ENCODE measurements around the gene BAHD1.
A peak's percentile ranks its signal among the peaks of the same experiment; 100 is the strongest.

The BAHD1 gene

DNA sequence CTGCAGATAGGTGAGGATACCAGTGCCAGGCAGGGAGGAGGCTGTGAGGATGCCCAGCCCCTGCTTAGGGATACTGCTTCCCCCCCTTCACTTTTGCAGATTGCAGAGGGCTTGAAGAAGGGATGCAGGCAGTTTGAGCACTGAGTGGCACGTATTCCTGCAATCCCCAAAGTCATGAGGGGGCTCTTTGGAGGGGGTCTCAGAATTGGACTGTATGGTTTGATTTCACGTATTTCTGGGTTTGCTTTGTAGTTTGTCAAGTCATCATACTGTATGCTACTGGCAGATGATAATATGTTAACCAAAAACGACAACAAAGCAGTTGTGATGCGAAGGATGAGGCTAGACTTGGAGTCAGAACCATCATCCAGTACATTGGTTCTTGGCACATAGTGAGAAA lies 58.1 kb downstream of the BAHD1 start:
- DNase-seq (ENCODE audit: low read depth) = no peak

DNA sequence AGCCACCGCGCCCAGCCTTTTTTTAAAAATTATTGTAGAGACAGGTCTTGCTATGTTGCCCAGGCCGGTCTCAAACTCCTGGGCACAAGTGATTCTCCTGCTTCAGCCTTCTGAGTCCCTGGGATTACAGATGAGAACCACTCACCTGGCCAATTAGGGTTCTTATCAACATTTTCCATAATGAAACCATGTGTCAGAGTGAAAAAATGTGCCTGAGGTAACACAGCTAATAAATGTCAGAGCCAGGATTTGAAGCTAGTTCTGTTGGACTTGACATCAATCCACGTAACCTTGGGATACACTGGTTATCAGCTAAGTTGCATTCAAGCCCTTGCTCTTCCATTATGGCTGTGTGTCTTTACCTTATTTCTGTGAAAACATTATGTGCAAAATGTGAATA lies 59.2 kb downstream of the BAHD1 start:
- no peak for DNase-seq (ENCODE audit: low read depth)

DNA sequence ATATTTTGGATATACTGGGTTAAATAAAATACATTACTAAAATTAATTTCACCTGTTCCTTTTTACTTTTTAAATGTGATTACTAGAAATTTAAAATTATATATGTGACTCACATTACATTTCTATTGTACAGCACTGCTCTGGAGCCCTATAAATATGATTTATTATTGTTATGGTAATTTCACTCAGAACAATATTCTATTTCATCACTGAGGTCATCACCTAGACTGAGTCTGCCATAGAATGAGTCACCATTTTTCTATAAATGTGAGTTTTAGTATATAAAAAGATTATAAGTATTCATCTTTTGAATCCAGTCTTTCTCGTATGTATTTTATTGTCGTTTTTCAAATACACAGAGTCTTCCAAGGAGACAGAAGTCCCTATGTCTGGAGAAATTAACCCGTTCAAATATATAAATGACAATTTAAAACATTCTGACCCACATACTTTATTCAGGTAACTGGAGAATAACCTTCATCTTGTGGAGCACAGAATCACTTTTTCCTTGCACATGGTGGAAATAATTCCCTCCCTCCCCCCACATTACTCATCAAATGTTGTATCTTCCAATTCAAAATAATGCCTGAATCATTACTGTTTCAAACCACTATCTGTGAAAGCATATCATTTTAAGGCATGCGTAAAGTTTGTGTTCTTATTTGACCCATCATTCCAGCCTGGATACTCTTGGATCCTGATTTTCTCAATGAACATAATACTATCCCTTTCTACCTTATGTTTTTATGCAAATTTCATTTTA lies 60.0 kb downstream of the BAHD1 start:
- no peak for DNase-seq (ENCODE audit: low read depth)

DNA sequence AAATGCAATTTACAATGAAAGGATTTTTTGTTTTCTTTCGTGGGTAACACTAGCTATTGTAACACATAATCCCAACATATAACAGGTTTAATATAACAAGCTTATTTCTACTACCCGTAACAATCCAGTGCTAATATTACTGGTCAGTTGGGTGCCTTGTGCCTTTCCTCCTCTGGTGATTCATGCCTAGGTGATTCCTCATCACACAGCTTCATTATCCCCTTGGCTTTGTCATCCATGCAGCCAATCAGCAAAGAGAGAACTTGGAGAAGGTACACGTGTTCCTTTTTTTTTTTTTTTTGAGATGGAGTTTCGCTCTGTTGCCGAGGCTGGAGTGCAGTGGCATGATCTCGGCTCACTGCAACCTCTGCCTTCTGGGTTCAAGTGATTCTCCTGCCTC lies 60.7 kb downstream of the BAHD1 start:
- DNase-seq (ENCODE audit: low read depth) = no peak

DNA sequence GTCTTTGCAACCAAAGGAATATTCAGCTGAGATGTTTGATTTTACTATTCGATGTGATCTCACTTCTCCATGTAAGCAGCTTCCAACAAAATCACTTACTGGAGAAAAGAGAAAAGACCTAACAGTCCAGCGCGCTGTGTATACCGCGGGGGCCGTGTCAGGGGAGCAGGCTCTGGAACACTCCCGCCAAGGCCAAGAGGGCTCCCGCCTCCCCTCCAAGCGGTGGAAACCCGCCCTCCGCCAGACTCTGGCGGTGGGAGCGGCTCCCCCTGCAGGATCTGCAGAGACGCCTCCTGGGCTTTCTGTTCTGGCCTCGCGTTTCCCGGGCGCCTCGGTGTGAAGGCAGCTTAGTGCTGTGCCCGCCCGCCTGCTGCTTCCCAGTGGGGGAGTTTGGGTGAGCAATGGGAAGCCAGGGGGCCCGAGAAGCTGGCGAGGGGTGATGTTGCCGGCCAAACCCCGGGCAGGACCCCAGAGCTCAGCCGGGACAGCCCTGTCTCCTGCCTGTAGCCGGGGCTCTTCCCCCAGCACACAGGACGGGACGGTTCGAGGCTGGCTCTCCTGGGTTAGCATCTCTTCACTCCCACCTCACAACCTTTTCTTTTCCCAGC lies 66.3 kb downstream of the BAHD1 start:
- DNase-seq (ENCODE audit: low read depth) = peak; percentile 30

DNA sequence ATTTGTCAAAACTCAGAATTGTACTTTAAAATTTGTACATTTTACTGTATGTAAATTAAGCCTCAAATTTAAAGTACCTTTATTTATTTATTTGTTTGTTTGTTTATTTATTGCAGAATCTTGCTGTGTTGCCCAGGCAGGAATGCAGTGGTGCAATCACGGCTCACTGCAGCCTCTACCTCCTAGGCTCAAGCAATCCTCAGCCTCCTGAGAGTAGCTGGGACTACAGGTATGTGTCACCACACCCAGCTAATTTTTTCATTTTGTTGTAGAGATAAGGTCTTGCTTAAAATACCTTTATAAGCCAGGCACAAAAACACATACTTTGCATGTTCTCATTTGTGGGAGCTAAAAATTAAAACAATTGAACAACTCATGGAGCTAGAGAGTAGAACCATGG lies 67.5 kb downstream of the BAHD1 start:
- DNase-seq (ENCODE audit: low read depth) = no peak

DNA sequence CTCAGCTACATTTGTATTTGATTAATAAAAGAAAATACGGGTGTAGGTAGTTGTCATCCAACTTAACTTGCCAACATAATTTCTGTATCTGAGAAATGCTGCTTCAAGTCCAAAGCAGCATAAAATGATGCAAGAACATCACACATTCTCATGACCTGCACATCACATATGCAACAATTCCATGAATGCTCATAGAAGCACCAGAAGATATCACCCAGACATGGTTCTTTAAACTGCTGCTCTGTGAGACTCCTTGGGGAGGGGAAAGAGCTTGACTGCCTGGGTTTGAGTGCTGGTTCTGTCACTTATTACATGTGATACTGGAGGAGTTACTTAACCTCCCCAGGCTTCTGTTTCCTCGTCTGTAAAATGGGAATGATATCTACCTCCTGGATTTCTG lies 69.4 kb downstream of the BAHD1 start:
- DNase-seq (ENCODE audit: low read depth) = no peak

DNA sequence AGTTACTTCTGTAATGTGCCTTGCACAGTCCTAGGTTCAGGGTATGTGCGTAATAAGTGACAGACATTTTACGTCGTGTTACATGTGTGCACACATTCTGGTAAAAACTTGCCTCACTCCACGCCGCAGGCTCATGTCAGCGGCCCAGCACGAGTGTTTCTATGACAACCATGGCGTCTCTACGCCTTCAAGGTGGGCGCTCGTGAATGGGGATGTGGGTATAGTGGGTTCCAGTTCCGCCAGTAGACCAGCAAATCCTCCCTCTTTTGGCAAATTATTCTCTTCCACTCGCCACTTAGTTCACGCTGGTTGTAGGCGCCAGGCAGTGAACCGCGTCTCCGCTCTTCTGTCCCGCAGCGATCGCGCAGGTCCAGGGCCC lies 70.3 kb downstream of the BAHD1 start:
- DNase-seq (ENCODE audit: low read depth) = no peak

DNA sequence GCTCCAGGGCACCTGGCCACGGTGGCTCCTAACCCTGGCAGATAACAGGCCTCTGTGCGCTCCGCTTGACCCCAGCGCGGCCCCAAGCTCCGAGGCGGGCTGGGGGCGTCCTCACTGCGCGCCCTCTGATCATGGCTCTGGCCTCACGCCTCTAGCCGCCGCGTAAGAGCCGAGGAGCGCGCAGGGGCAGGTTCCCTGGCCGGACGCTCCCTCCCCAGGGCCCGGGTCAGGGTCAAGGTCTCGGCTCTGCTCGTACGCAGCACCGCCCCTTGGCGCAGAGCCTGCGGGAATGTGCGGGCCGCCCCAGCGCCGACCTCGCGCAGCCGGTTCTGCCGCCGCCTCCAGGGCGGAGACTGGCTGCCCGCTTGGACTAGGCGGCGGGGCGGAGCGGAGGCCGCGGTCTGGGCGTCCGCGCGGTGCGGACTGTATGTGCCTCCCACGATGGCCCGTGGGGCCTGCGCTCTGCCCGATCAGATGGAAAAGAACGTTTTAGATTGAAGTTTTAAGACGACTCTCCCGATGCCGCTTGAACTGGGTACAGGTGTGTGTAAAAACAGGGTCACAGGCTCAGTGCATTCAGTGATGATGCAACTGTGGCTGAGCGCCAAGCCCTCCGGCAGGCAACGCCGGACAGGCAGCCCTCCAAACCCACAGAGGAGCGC lies 70.8 kb downstream of the BAHD1 start:
- DNase-seq (ENCODE audit: low read depth) = no peak

DNA sequence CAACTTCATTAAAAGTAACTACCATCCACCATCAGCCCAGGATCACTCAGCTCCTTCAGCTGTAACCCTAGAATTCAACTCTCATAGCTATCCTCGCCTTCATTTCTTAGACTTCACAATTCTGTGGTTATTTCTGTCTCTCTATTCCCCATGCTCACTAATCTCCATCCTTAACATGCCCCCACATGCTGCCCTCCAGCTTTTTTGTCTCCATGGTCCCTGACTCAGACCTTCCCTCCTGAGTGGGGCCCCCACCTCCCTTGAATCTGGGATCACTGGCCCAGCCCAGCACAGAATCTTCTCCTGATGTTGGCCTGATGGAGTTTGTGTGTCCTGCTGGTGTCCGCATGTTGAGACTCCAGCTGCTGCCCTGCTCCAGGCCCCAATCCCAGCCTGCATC lies 71.7 kb downstream of the BAHD1 start:
- no peak for DNase-seq (ENCODE audit: low read depth)

DNA sequence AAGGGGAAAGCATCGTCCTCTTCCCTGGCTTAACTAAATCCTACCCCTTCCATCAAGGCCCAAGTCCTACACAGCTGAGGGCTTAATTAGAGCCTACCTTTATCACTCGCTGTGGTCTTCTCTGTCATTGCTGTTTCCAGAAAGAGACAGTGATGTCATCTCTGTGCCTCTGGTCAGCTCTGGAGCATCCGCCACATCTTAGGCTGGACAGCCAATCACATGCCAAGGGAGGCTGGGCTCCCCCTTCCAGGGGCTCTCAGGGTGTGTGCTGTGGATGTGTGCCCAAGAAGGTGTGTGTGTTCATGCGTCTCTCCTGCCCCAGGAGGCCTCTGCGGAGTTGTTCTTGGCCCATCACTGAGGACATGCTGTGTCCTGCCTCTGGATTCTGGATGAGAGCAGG lies 72.9 kb downstream of the BAHD1 start:
- DNase-seq (ENCODE audit: low read depth) = no peak

DNA sequence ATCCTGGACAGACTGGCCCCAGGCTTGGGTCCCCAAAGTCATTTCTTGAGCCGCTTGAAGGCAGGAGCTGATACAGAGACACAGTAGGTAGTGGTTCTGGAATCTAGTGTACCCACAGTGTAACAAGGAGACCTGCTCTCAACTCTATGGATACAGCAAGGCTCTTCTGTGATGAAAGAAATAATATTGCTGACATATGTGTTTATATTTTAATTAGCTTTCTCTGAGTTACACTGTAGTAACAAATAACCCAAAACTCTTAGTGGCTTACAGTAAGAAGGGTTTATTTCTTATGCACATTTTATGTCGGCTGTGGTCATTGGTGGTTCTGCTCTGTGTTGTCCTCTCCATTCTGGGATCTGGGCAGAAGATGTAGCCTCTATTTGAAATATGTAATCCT lies 75.6 kb downstream of the BAHD1 start:
- DNase-seq (ENCODE audit: low read depth) = no peak

All from stimulated activated CD8-positive, alpha-beta memory T cell treated with anti-CD3 and anti-CD28 coated beads, Interleukin-15, amount 100 ng/mL, for 24 hours (primary cell).